ENCODE results near the gene DGKD.

The DGKD gene

GRCh38 chr2:233443511-233444183 is 89.4 kb downstream of the DGKD start:
- TF ChIP-seq, protein P1, sequence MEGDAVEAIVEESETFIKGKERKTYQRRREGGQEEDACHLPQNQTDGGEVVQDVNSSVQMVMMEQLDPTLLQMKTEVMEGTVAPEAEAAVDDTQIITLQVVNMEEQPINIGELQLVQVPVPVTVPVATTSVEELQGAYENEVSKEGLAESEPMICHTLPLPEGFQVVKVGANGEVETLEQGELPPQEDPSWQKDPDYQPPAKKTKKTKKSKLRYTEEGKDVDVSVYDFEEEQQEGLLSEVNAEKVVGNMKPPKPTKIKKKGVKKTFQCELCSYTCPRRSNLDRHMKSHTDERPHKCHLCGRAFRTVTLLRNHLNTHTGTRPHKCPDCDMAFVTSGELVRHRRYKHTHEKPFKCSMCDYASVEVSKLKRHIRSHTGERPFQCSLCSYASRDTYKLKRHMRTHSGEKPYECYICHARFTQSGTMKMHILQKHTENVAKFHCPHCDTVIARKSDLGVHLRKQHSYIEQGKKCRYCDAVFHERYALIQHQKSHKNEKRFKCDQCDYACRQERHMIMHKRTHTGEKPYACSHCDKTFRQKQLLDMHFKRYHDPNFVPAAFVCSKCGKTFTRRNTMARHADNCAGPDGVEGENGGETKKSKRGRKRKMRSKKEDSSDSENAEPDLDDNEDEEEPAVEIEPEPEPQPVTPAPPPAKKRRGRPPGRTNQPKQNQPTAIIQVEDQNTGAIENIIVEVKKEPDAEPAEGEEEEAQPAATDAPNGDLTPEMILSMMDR (IDR thresholded peaks at IDR 0.05; ENCODE audit: extremely low read depth, missing control alignments), result peak; percentile 60
- peak; percentile 92 for DNase-seq (ENCODE audit: low spot score)

- TF ChIP-seq, protein P1 (IDR thresholded peaks at IDR 0.05; ENCODE audit: extremely low read depth, missing control alignments), result no peak
- no peak for DNase-seq (ENCODE audit: low spot score)
These were observed 90.2 kb downstream of the DGKD start for GRCh38 chr2:233444501-233444900.

DNA sequence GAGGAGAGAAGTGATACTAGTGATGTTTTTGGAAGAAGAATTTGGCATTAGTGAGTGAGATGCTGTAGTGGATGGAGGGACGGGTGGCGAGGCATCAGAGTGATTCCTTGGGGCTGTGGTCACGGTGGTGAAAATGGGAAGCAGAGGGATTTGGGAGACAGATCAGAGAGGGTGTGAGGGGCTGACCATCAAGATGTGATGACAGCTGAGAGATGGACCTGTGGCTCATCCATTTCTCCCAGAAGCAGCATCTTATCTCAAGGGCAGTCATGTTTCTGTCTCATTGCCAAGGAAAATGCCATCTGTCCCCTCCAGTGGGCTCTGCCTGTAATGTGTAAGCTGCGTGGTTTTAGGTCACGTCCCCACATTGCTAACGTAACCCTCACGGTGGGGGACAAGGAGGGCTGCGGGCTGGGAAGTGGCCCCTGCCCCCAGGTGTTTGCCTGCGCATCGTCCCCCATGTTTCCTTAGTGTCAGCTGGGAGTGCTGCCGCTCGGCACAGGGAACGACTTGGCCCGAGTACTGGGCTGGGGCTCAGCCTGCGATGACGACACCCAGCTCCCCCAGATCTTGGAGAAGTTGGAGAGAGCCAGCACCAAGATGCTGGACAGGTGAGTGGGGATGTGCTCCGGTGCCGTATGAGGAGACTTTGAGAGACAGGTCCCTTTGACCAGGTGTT is 91.0 kb downstream of the DGKD start:
- no peak for DNase-seq (ENCODE audit: low spot score)
- TF ChIP-seq, protein P1 (IDR thresholded peaks at IDR 0.05; ENCODE audit: extremely low read depth, missing control alignments), result no peak

- TF ChIP-seq, protein P1 (IDR thresholded peaks at IDR 0.05; ENCODE audit: extremely low read depth, missing control alignments), result no peak
- DNase-seq (ENCODE audit: low spot score), result no peak
These were observed 91.8 kb downstream of the DGKD start for GRCh38 chr2:233446121-233446520.

- no peak for DNase-seq (ENCODE audit: low spot score)
These were observed 92.5 kb downstream of the DGKD start for GRCh38 chr2:233446606-233447305.

GRCh38 chr2:233447506-233448219 is 93.4 kb downstream of the DGKD start:
- TF ChIP-seq, protein P1 (IDR thresholded peaks at IDR 0.05; ENCODE audit: extremely low read depth, missing control alignments), result no peak
- DNase-seq (ENCODE audit: low spot score), result no peak

More at GRCh38 chr2:233446606-233447305, 92.5 kb downstream of the DGKD start:
- TF ChIP-seq, protein P1 (IDR thresholded peaks at IDR 0.05; ENCODE audit: extremely low read depth, missing control alignments), result no peak

All from GM20000 (cell line).